ENCODE results near the gene TMCC2.

TMCC2 gene

GRCh38 chr1:205188596-205188995 is 39.1 kb upstream of the TMCC2 start:
- no peak for TF ChIP-seq ZFX (IDR thresholded peaks at IDR 0.05; ENCODE audit: borderline replicate concordance)
- TF ChIP-seq, protein P1, sequence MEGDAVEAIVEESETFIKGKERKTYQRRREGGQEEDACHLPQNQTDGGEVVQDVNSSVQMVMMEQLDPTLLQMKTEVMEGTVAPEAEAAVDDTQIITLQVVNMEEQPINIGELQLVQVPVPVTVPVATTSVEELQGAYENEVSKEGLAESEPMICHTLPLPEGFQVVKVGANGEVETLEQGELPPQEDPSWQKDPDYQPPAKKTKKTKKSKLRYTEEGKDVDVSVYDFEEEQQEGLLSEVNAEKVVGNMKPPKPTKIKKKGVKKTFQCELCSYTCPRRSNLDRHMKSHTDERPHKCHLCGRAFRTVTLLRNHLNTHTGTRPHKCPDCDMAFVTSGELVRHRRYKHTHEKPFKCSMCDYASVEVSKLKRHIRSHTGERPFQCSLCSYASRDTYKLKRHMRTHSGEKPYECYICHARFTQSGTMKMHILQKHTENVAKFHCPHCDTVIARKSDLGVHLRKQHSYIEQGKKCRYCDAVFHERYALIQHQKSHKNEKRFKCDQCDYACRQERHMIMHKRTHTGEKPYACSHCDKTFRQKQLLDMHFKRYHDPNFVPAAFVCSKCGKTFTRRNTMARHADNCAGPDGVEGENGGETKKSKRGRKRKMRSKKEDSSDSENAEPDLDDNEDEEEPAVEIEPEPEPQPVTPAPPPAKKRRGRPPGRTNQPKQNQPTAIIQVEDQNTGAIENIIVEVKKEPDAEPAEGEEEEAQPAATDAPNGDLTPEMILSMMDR (IDR thresholded peaks at IDR 0.05) = no peak
- H3K27ac ChIP-seq = no peak overlapping the region

GRCh38 chr1:205189131-205189530 is 38.6 kb upstream of the TMCC2 start:
- no peak overlapping the region for H3K27ac ChIP-seq
- TF ChIP-seq, protein P1 (IDR thresholded peaks at IDR 0.05) = no peak
- TF ChIP-seq ZFX (IDR thresholded peaks at IDR 0.05; ENCODE audit: borderline replicate concordance) = no peak

DNA sequence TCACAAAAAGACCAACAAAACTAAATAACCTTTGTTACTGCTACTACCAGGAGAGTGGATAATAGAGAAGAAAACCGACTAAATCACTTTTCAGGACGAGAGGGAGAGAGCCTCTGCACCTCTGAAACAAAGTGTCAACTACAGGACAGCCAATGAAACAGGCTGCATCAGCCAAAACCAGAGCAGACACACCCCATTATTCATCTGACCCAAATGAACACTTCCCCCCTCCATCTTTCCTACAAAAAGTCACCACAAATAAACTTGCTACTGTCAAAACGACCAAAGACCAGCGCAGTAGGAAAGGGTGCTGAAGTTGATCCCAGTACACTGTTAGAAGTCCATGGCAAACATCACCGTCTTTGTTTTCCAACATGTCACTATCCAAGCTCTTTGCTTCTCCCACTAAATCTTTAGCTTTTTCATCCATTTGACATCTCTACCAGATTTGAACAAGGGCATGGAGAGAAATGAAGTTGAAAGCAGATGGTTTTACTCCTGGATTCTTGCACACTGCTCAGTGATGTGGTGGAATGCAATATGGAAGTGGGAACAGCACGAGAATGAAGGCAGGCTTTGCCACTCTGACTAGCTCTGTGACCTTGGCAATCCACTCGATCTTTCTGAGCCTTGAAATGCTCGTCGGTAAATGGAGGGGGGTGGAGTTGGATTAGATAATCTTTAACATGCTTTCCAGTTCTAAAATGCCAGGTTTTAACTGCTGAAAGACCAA is 36.7 kb upstream of the TMCC2 start:
- H3K27ac ChIP-seq = no peak overlapping the region
- TF ChIP-seq, protein P1 (IDR thresholded peaks at IDR 0.05) = no peak
- TF ChIP-seq ZFX (IDR thresholded peaks at IDR 0.05; ENCODE audit: borderline replicate concordance) = no peak

GRCh38 chr1:205191622-205192021 is 36.1 kb upstream of the TMCC2 start:
- TF ChIP-seq, protein P1 (IDR thresholded peaks at IDR 0.05) = no peak
- no peak for TF ChIP-seq ZFX (IDR thresholded peaks at IDR 0.05; ENCODE audit: borderline replicate concordance)

GRCh38 chr1:205192287-205192686 is 35.5 kb upstream of the TMCC2 start:
- no peak overlapping the region for H3K27ac ChIP-seq
- no peak for TF ChIP-seq ZFX (IDR thresholded peaks at IDR 0.05; ENCODE audit: borderline replicate concordance)
- TF ChIP-seq, protein P1 (IDR thresholded peaks at IDR 0.05) = no peak

More at GRCh38 chr1:205191622-205192021, 36.1 kb upstream of the TMCC2 start:
- no peak overlapping the region for H3K27ac ChIP-seq

DNA sequence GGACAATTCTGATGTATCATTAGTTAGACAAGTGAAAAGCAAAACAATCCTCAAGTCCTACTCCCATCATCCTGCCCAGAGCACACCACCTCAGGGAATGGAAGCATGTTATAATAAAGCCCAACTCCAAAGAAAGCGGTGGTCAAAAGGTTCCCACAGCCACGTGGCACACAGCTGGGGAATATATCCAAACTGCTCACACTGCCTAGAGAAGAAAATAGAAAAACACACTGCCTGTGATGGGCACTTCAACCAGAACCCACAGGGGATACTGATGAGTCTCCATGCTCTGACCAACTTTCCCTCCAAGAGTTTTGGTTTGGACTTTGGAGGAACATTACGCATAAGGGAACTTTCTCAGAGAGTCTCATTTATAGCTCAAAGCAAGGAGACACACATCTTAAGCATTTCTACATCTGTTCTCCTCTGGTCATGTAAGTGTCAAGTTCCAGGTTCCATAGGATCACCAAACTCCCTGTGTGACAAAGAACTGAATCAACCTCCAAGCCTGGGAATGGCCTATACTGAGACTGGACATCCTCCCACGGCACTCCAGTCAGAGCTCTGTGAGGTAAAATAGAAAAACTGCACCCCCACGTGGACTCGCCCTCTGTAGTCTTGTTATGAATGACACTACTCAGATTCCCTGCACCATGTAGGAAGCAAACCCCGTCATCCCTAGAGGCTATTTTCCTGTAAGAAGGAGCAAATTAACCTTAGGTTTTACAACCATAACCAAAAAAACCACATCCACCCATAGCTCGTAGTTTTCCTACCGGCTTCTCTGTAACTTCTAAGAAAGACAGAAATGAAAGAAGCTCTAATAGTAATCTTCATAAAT is 28.4 kb upstream of the TMCC2 start:
- no peak for TF ChIP-seq ZFX (IDR thresholded peaks at IDR 0.05; ENCODE audit: borderline replicate concordance)
- H3K27ac ChIP-seq = no peak overlapping the region

- H3K27ac ChIP-seq = no peak overlapping the region
- no peak for TF ChIP-seq ZFX (IDR thresholded peaks at IDR 0.05; ENCODE audit: borderline replicate concordance)
- TF ChIP-seq, protein P1 (IDR thresholded peaks at IDR 0.05) = no peak
Observed at GRCh38 chr1:205199931-205200299, 27.8 kb upstream of the TMCC2 start.
